C4-2B (cell line): ENCODE results near the gene C1orf74.

Experiments
- CTCF ChIP-seq: fragments of 450-650 bp; conservative IDR thresholded peaks from 2 replicates; pipeline ENCODE4 v1.5.1; 2017; ENCODE audit warnings: mild to moderate bottlenecking
- ZFX ChIP-seq: fragments of 450-650 bp; IDR thresholded peaks from 2 replicates; pipeline ENCODE4 v1.6.1; 2017

GRCh38 chr1:209733409-209734192 is 50.8 kb downstream of the C1orf74 start:
- TF ChIP-seq CTCF = no peak
- no peak for TF ChIP-seq ZFX
